GM18870 (cell line): ENCODE results near the gene ATP1A3.
"Not testable (repeated sequence)": the region's sequence is repeated elsewhere in the genome, so short reads cannot be mapped to it uniquely, and the experiment has no call there.

ENCODE experiments used
- ATAC-seq: cut with Tn5 transposase; IDR thresholded peaks from one replicate; pipeline ENCODE4 v1.9.1; 2021; ENCODE audit warnings: moderate library complexity; ENCODE audit not compliant: unreplicated experiment

The ATP1A3 gene

GRCh38 chr19:41993612-41994483 is at the start of gene ATP1A3:
ATP1A3 (minus strand) TSS chr19:41994230; CDS start chr19:41994076, 154 bp downstream.
- no peak for ATAC-seq

- ATAC-seq: no peak
Observed at GRCh38 chr19:42042455-42043170, 48.6 kb upstream of the ATP1A3 start.

- not testable (repeated sequence) for ATAC-seq
Observed at GRCh38 chr19:42040491-42040890, 46.5 kb upstream of the ATP1A3 start.

GRCh38 chr19:42040031-42040430 is 46.0 kb upstream of the ATP1A3 start:
- ATAC-seq: no peak

- no peak for ATAC-seq
Observed at GRCh38 chr19:42038666-42039065, 44.6 kb upstream of the ATP1A3 start.

GRCh38 chr19:42037649-42038048 is 43.6 kb upstream of the ATP1A3 start:
- ATAC-seq: no peak

- not testable (repeated sequence) for ATAC-seq
Observed at GRCh38 chr19:42034640-42035391, 40.8 kb upstream of the ATP1A3 start.

- ATAC-seq: no peak
Observed at GRCh38 chr19:42033413-42033812, 39.4 kb upstream of the ATP1A3 start.

GRCh38 chr19:42032431-42032830 is 38.4 kb upstream of the ATP1A3 start:
- ATAC-seq: no peak

- no peak for ATAC-seq
Observed at GRCh38 chr19:42030645-42031440, 36.8 kb upstream of the ATP1A3 start.

- no peak for ATAC-seq
Observed at GRCh38 chr19:42028304-42029216, 34.5 kb upstream of the ATP1A3 start.

- no peak for ATAC-seq
Observed at GRCh38 chr19:42024622-42025111, 30.6 kb upstream of the ATP1A3 start.

- ATAC-seq: no peak
Observed at GRCh38 chr19:42023943-42024260, 29.9 kb upstream of the ATP1A3 start.

- ATAC-seq: no peak
Observed at GRCh38 chr19:42023121-42023942, 29.3 kb upstream of the ATP1A3 start.

- ATAC-seq: no peak
Observed at GRCh38 chr19:42022616-42023015, 28.6 kb upstream of the ATP1A3 start.

- no peak for ATAC-seq
Observed at GRCh38 chr19:42021185-42021584, 27.2 kb upstream of the ATP1A3 start.

GRCh38 chr19:42018503-42019193 is 24.6 kb upstream of the ATP1A3 start:
- no peak for ATAC-seq

GRCh38 chr19:42017040-42017439 is 23.0 kb upstream of the ATP1A3 start:
- no peak for ATAC-seq
